ENCODE results near the gene KCNS1. TPM values are rescaled to one million over a fixed set of nuclear protein-coding genes. Genes with fewer than 3 reads are reported as not detected.

Gene KCNS1
- total and polyA plus RNA-seq, 2 of the 8 experiments (the other 6 are each of a cell fraction or from before 2014, with no cell fraction given), result 1.4 to 1.8 TPM

DNA sequence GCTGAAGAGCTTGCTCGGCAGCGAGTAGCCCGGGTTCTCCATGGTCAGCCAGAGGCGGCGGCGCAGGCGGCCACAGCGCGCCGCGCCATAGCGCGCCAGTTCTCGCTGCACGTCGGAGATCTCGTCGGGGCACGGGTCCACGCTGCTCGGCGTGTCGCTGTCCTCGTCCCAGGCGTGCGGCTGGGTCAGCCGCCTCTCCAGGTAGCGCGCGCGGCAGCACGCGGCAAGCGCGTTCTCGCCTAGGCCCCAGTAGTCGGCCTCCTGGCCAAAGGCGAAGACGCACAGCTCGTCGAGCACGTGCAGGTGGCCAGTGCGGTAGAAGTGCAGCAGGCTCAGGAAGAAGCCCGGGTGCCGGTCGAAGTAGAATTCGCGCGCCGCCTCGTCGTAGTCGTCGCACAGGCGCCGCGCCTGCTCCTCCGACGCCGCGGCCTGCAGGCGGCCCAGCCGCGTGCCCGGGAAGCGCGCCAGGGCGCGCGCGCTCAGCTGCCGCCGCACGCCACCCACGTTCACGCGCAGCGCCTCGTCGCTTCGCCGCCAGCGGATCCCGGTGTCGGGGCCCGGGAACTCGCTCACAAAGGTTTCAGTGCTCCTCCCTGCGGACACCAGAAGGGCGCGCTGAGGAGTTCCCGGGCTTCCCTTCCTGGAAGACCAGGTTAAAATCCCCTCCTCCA is 2.7 kb downstream of the KCNS1 start:
- Histone ChIP-seq H3K9ac (replicated peaks in 1 of 4; ENCODE audit: extremely low read depth in 1 of 4, low read depth in 3 of 4, low read length in 3 of 4) (no peak overlapping the region; a peak in 2 of 7 replicates), H3K36me3 (ENCODE audit: control insufficient read depth in 2 of 4, insufficient read depth in 4 of 4, low read length in 3 of 4) (peaks cover 0 to 5% (median 0%) of the 10 kb centered on the region in 4 experiments; a peak in 1 of 8 replicates), H3K18ac (ENCODE audit: extremely low read depth, low read length) (no peak overlapping the region), H3K4ac (replicated peaks; ENCODE audit: insufficient read length, low read depth, low read length) (peak overlapping the region; percentile 63), H2AK5ac (ENCODE audit: low read depth, low read length) (no peak overlapping the region), H3K4me1 (replicated peaks in 1 of 4; ENCODE audit: control insufficient read depth in 3 of 4, insufficient read depth in 4 of 4, low read length in 3 of 4) (peaks cover 2 to 13% (median 4%) of the 10 kb centered on the region in 4 experiments; a peak in 6 of 7 replicates), H2BK15ac (ENCODE audit: low read length) (peak overlapping the region; percentile 36; the same call in 1 of the 2 replicates), H2BK120ac (replicated peaks; ENCODE audit: low read depth, low read length) (no peak overlapping the region), H2BK20ac (ENCODE audit: low read length) (no peak overlapping the region), H3K79me1 (ENCODE audit: low read depth, low read length) (no peaks in the 10 kb centered on the region), H2AFZ (ENCODE audit: low read length) (peak overlapping the region; percentile 61; the same call in 1 of the 2 replicates), H3K4me3 (ENCODE audit: extremely low read depth in 1 of 4, insufficient read depth in 2 of 4, low read depth in 3 of 4, low read length in 4 of 4) (peak overlapping the region in 3 of 4 experiments; percentile 15 to 31 (median 15); a peak in 5 of 8 replicates), H3K14ac (ENCODE audit: insufficient read length) (no peak overlapping the region), H3K79me2 (ENCODE audit: control insufficient read depth in 1 of 2, insufficient read depth in 2 of 2, low read length in 2 of 2) (no peaks in the 10 kb centered on the region), H3K23ac (ENCODE audit: insufficient read length) (no peak overlapping the region), H3K56ac (replicated peaks; ENCODE audit: insufficient read length, low read depth, low read length) (no peak overlapping the region), H3K27me3 (replicated peaks in 1 of 4; ENCODE audit: control insufficient read depth in 3 of 4, extremely low read depth in 1 of 4, insufficient read depth in 3 of 4, low read length in 3 of 4) (peaks cover 5 to 41% (median 31%) of the 10 kb centered on the region in 4 experiments), H2BK5ac (ENCODE audit: low read depth, low read length) (no peak overlapping the region), H4K8ac (ENCODE audit: extremely low read depth, insufficient read depth, low read length) (peak overlapping the region; percentile 77; the same call in 1 of the 2 replicates), H3K27ac (ENCODE audit: low read depth, low read length) (no peak overlapping the region), H4K5ac (ENCODE audit: insufficient read length, low read depth, low read length) (no peak overlapping the region), H3K23me2 (ENCODE audit: low read depth, low read length) (no peaks in the 10 kb centered on the region; the same call in 1 of the 2 replicates), H4K91ac (replicated peaks; ENCODE audit: insufficient read length, low read length) (no peak overlapping the region), H2BK12ac (ENCODE audit: low read depth, low read length) (peak overlapping the region; percentile 85; the same call in 1 of the 2 replicates), H4K20me1 (replicated peaks in 1 of 2; ENCODE audit: control insufficient read depth in 1 of 2, insufficient read depth in 2 of 2, low read length in 2 of 2) (peaks cover 3 to 4% of the 10 kb centered on the region in 2 experiments), H3K9me3 (ENCODE audit: insufficient read depth in 2 of 2, low read depth in 1 of 2, low read length in 1 of 2) (peaks cover 0 to 8% of the 10 kb centered on the region in 2 experiments; a peak in 2 of 4 replicates), H3K4me2 (ENCODE audit: insufficient read depth in 1 of 2, low read depth in 2 of 2, low read length in 2 of 2) (peak overlapping the region; percentile 26 to 57; a peak in 3 of 4 replicates)
- ChIA-PET CTCF (ENCODE audit: partially characterized antibody) (interaction anchor here (0.9 to 17.6 kb wide), 6 partner anchors 11 to 194 kb away, joined by 3 to 233 read pairs (median 33); partner anchors contain the start of gene WFDC5), POLR2A (ENCODE audit: partially characterized antibody) (interaction anchor here (0.9 kb wide), 1 partner anchor 195 kb away, joined by 3 read pairs; no protein-coding TSS in a partner anchor)
- peak; percentile 36 to 87 for DNase-seq (ENCODE audit: low read depth in 1 of 2, low spot score in 2 of 2)
- FAIRE-seq, result no peak
- WGBS, 2 experiments (ENCODE audit: extremely low coverage in 1 of 2, insufficient coverage in 1 of 2, insufficient read length in 1 of 2, insufficient replicate concordance in 2 of 2, low coverage in 1 of 2, low lambda C conversion rate in 2 of 2, missing lambda C conversion rate in 1 of 2), result 49% methylated on average over 80 of the region's 91 CpGs; no CpG with 5 or more reads in 1 of the 2 experiments
- TF ChIP-seq CBX8 (IDR thresholded peaks at IDR 0.05; ENCODE audit: borderline replicate concordance, low read depth, low read length) (no peak), EGR1 (IDR thresholded peaks at IDR 0.05; ENCODE audit: borderline replicate concordance, low read depth, low read length) (no peak), HDAC2 (IDR thresholded peaks at IDR 0.05; ENCODE audit: borderline replicate concordance in 1 of 2, low read depth in 2 of 2, low read length in 2 of 2) (peak; percentile 69 to 82; a peak in 2 of 4 replicates), CEBPB (IDR thresholded peaks at IDR 0.05; ENCODE audit: low read depth, low read length) (no peak), SIX5 (IDR thresholded peaks at IDR 0.05; ENCODE audit: low read depth, low read length) (no peak), HDAC6 (IDR thresholded peaks at IDR 0.05; ENCODE audit: low read depth, low read length) (no peak)
- TF ChIP-seq, protein P1, sequence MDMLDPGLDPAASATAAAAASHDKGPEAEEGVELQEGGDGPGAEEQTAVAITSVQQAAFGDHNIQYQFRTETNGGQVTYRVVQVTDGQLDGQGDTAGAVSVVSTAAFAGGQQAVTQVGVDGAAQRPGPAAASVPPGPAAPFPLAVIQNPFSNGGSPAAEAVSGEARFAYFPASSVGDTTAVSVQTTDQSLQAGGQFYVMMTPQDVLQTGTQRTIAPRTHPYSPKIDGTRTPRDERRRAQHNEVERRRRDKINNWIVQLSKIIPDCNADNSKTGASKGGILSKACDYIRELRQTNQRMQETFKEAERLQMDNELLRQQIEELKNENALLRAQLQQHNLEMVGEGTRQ (IDR thresholded peaks at IDR 0.05; ENCODE audit: low read length), result no peak
- TF ChIP-seq, protein P2, sequence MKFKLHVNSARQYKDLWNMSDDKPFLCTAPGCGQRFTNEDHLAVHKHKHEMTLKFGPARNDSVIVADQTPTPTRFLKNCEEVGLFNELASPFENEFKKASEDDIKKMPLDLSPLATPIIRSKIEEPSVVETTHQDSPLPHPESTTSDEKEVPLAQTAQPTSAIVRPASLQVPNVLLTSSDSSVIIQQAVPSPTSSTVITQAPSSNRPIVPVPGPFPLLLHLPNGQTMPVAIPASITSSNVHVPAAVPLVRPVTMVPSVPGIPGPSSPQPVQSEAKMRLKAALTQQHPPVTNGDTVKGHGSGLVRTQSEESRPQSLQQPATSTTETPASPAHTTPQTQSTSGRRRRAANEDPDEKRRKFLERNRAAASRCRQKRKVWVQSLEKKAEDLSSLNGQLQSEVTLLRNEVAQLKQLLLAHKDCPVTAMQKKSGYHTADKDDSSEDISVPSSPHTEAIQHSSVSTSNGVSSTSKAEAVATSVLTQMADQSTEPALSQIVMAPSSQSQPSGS (IDR thresholded peaks at IDR 0.05; ENCODE audit: low read length), result no peak
